Lower leg skin (tissue), 4 donors: Measurements from ENCODE around the gene MEF2D. TPM values are rescaled to one million over a fixed set of nuclear protein-coding genes. Genes with fewer than 3 reads are reported as not detected.

ENCODE experiments used
- DNase-seq, 2 donors: peaks; one replicate each; pipeline ENCODE4 v3.0.0-alpha.2; 2019; ENCODE audit warnings: low spot score in 2 of 2
- H3K4me3 ChIP-seq: fragments of 200-600 bp; sonication (generic); 2 replicates; pipeline ENCODE4 v1.5.1; 2017; ENCODE audit warnings: mild to moderate bottlenecking, low read depth; ENCODE audit not compliant: poor library complexity, severe bottlenecking
- POLR2A ChIP-seq, 2 donors: fragments of 450-650 bp; IDR thresholded peaks; one replicate each; pipeline ENCODE4 v1.6.1; 2016 to 2017; ENCODE audit warnings: antibody characterized with exemption in 2 of 2, mild to moderate bottlenecking in 1 of 2, moderate library complexity in 1 of 2
- WGBS, 2 donors: methylation state at CpG; one replicate each; pipeline ENCODE4 v1.1.5; 2018; 5-methylcytosine and 5-hydroxymethylcytosine counted together
- intact Hi-C: fragments of 100-400 bp; cut with DNase I; formaldehyde crosslinking; loops from one replicate; pipeline ENCODE4 v1.15.0; 2023; ENCODE audit warnings: low total_unique reads
- total RNA-seq, 4 donors: library from RNA; depleted of rRNA; stranded (reverse); fragments of >200 nt; gene quantifications; one replicate each; pipeline ENCODE4 v1.1.0, GENCODE V29; 2016
- TF ChIP-seq, protein P1 (sequence below), 3 donors: fragments of 450-650 bp; IDR thresholded peaks; one replicate each; pipeline ENCODE4 v1.5.1; 2016; ENCODE audit warnings: antibody characterized with exemption in 3 of 3, mild to moderate bottlenecking in 3 of 3, moderate library complexity in 2 of 3

MEF2D gene
- total RNA-seq, 4 donors from 2014 or later, result 32.1 to 67.3 (median 55.6) TPM

DNA sequence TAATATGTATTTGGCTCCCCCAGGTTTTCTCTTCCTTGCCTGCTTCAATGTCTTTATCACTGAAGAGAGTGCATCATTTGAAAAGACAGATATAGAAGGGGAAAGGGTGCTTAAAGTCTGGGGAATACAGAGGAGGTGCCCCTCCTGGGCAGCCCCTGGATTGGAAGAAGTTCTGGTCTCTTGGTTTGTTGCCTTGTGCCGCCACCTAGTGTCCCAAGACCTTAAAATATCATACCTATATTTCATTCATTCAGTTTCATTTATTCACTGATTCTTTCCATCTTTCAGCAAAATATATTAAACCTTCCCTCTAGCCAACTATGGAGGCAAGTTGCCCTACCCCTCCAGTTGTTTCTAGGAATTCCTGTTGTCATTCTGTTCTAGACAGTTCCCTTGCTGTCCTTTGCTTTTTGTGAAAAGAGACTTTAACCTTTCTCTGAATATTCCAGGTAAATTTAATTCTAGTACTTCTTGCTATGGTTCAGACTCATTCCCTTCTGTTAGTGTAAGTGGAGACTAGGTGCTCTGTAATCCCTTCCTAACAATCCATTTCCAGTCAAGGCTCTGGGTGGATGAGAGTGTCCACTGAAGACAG is 56.1 kb downstream of the MEF2D start:
- TF ChIP-seq, protein P1, sequence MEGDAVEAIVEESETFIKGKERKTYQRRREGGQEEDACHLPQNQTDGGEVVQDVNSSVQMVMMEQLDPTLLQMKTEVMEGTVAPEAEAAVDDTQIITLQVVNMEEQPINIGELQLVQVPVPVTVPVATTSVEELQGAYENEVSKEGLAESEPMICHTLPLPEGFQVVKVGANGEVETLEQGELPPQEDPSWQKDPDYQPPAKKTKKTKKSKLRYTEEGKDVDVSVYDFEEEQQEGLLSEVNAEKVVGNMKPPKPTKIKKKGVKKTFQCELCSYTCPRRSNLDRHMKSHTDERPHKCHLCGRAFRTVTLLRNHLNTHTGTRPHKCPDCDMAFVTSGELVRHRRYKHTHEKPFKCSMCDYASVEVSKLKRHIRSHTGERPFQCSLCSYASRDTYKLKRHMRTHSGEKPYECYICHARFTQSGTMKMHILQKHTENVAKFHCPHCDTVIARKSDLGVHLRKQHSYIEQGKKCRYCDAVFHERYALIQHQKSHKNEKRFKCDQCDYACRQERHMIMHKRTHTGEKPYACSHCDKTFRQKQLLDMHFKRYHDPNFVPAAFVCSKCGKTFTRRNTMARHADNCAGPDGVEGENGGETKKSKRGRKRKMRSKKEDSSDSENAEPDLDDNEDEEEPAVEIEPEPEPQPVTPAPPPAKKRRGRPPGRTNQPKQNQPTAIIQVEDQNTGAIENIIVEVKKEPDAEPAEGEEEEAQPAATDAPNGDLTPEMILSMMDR (IDR thresholded peaks at IDR 0.05), result no peak
- no peak for TF ChIP-seq POLR2A (IDR thresholded peaks at IDR 0.05)
- no peak overlapping the region for H3K4me3 ChIP-seq
- DNase-seq, result no peak
- intact Hi-C loops, result loop anchor here (2.0 to 10.0 kb wide), 2 partner anchors 58 to 140 kb away; no protein-coding TSS in a partner anchor
- 13 to 28% methylated on average over 1 of the region's 1 CpG for WGBS, 2 donors

DNA sequence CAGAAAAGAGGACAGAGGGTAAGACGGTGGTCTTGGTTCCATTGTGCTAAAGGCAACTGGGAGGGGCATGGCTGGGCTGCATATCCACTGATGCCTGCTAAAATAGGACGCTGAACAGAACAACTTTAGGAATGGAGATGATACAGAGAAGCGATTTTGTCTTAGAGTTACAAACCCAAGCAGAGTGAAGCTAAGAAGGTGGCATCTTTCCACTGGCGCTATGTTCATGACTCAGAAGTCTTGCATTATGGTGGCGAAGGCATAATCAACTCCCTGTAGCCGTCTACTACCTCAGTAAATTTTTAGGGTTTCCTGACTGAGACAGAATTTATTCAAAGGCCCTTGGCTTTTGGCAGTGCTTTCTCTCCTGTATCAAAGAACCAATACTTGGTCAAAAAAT is 57.3 kb downstream of the MEF2D start:
- no peak for DNase-seq
- no peak overlapping the region for H3K4me3 ChIP-seq
- WGBS, 2 donors, result 40 to 47% methylated on average over 6 of the region's 6 CpGs
- intact Hi-C loops, result loop anchor here (10.0 kb wide), 1 partner anchor 142 kb away; no protein-coding TSS in a partner anchor
- TF ChIP-seq, protein P1 (IDR thresholded peaks at IDR 0.05), result no peak
- no peak for TF ChIP-seq POLR2A (IDR thresholded peaks at IDR 0.05)

- H3K4me3 ChIP-seq, result no peak overlapping the region
- WGBS, 2 donors, result 24 to 27% methylated on average over 9 of the region's 9 CpGs
- intact Hi-C loops, result loop anchor here (10.0 kb wide), 1 partner anchor 144 kb away; no protein-coding TSS in a partner anchor
- no peak for DNase-seq
- TF ChIP-seq POLR2A (IDR thresholded peaks at IDR 0.05), result no peak
- TF ChIP-seq, protein P1 (IDR thresholded peaks at IDR 0.05), result no peak
These were observed 59.7 kb downstream of the MEF2D start for GRCh38 chr1:156440654-156441437.

GRCh38 chr1:156439777-156440183 is 60.8 kb downstream of the MEF2D start:
- H3K4me3 ChIP-seq, result no peak overlapping the region
- 8 to 10% methylated on average over 14 of the region's 14 CpGs for WGBS, 2 donors
- no peak for TF ChIP-seq POLR2A (IDR thresholded peaks at IDR 0.05)
- TF ChIP-seq, protein P1 (IDR thresholded peaks at IDR 0.05), result no peak
- intact Hi-C loops, result loop anchor here (10.0 kb wide), 1 partner anchor 145 kb away; no protein-coding TSS in a partner anchor
- no peak for DNase-seq

- intact Hi-C loops, result no loop called here
- 27 to 28% methylated on average over 11 of the region's 11 CpGs for WGBS, 2 donors
- TF ChIP-seq, protein P1 (IDR thresholded peaks at IDR 0.05), result no peak
- TF ChIP-seq POLR2A (IDR thresholded peaks at IDR 0.05), result no peak
- no peak overlapping the region for H3K4me3 ChIP-seq
- DNase-seq, result no peak
These were observed 61.4 kb downstream of the MEF2D start for GRCh38 chr1:156439036-156439776.
